Measurements from ENCODE around the gene RPRD1B. TPM values are rescaled to one million over a fixed set of nuclear protein-coding genes. Genes with fewer than 3 reads are reported as not detected.

RPRD1B gene
- total RNA-seq, 3 donors from 2014 or later = 21.4 to 33.8 (median 31.3) TPM

- DNase-seq (ENCODE audit: low spot score in 2 of 2) = no peak
- TF ChIP-seq CTCF (IDR thresholded peaks at IDR 0.05) (no peak), POLR2AphosphoS5 (IDR thresholded peaks at IDR 0.05) (no peak), POLR2A (IDR thresholded peaks at IDR 0.05) (no peak)
- Histone ChIP-seq H3K9me3 (no peaks in the 10 kb centered on the region), H3K4me3 (no peak overlapping the region), H3K27me3 (no peaks in the 10 kb centered on the region), H3K36me3 (no peaks in the 10 kb centered on the region), H3K27ac (no peak overlapping the region), H3K4me1 (peaks cover 0 to 10% of the 10 kb centered on the region in 2 donors)
- intact Hi-C loops (cut with DNase I; ENCODE audit: low total_unique reads) = no loop called here
Measured at GRCh38 chr20:38112930-38113294, 79.4 kb downstream of the RPRD1B start.

- H3K27ac ChIP-seq = no peak overlapping the region
- intact Hi-C loops (cut with DNase I; ENCODE audit: low total_unique reads) = no loop called here
- peaks cover 0 to 10% of the 10 kb centered on the region in 2 donors for H3K4me1 ChIP-seq
Measured at GRCh38 chr20:38113401-38114325, 80.1 kb downstream of the RPRD1B start.

GRCh38 chr20:38114353-38114791, 80.8 kb downstream of the RPRD1B start:
- Histone ChIP-seq H3K9me3 (no peaks in the 10 kb centered on the region), H3K4me3 (no peak overlapping the region), H3K27ac (no peak overlapping the region), H3K36me3 (no peaks in the 10 kb centered on the region), H3K27me3 (no peaks in the 10 kb centered on the region), H3K4me1 (peaks cover 0 to 10% of the 10 kb centered on the region in 2 donors)
- intact Hi-C loops (cut with DNase I; ENCODE audit: low total_unique reads) = no loop called here
- TF ChIP-seq CTCF (IDR thresholded peaks at IDR 0.05) = no peak
- no peak for TF ChIP-seq POLR2AphosphoS5 (IDR thresholded peaks at IDR 0.05)
- no peak for TF ChIP-seq POLR2A (IDR thresholded peaks at IDR 0.05)
- DNase-seq (ENCODE audit: low spot score in 2 of 2) = no peak

More at GRCh38 chr20:38113401-38114325, 80.1 kb downstream of the RPRD1B start:
- Histone ChIP-seq H3K36me3 (no peaks in the 10 kb centered on the region), H3K27me3 (no peaks in the 10 kb centered on the region), H3K9me3 (no peaks in the 10 kb centered on the region), H3K4me3 (no peak overlapping the region)
- no peak for DNase-seq (ENCODE audit: low spot score in 2 of 2)
- TF ChIP-seq CTCF (IDR thresholded peaks at IDR 0.05) (no peak), POLR2A (IDR thresholded peaks at IDR 0.05) (no peak), POLR2AphosphoS5 (IDR thresholded peaks at IDR 0.05) (no peak)

GRCh38 chr20:38115205-38115604, 81.7 kb downstream of the RPRD1B start:
- TF ChIP-seq CTCF (IDR thresholded peaks at IDR 0.05) (no peak), POLR2A (IDR thresholded peaks at IDR 0.05) (no peak), POLR2AphosphoS5 (IDR thresholded peaks at IDR 0.05) (no peak)
- intact Hi-C loops (cut with DNase I; ENCODE audit: low total_unique reads) = no loop called here
- no peaks in the 10 kb centered on the region for H3K36me3 ChIP-seq
- H3K4me3 ChIP-seq = no peak overlapping the region
- H3K27me3 ChIP-seq = no peaks in the 10 kb centered on the region
- no peak for DNase-seq (ENCODE audit: low spot score in 2 of 2)
- peaks cover 0 to 8% of the 10 kb centered on the region in 2 donors for H3K4me1 ChIP-seq
- no peak overlapping the region for H3K27ac ChIP-seq
- H3K9me3 ChIP-seq = no peaks in the 10 kb centered on the region

GRCh38 chr20:38115896-38116295, 82.3 kb downstream of the RPRD1B start:
- no peaks in the 10 kb centered on the region for H3K27me3 ChIP-seq
- intact Hi-C loops (cut with DNase I; ENCODE audit: low total_unique reads) = no loop called here
- H3K36me3 ChIP-seq = no peaks in the 10 kb centered on the region
- no peak overlapping the region for H3K4me3 ChIP-seq
- H3K4me1 ChIP-seq = peaks cover 0 to 1% of the 10 kb centered on the region in 2 donors
- DNase-seq (ENCODE audit: low spot score in 2 of 2) = no peak
- H3K27ac ChIP-seq = no peak overlapping the region
- no peak for TF ChIP-seq POLR2A (IDR thresholded peaks at IDR 0.05)
- TF ChIP-seq CTCF (IDR thresholded peaks at IDR 0.05) = no peak
- no peak for TF ChIP-seq POLR2AphosphoS5 (IDR thresholded peaks at IDR 0.05)
- no peaks in the 10 kb centered on the region for H3K9me3 ChIP-seq
